DMS53 treated with DMSO at 0.1 percent for 48 hours (cell line): ENCODE data around the gene KMT2C.

Source experiments
- DNase-seq: peaks from one replicate; lab custom pipeline; 2025; ENCODE audit not compliant: unreplicated experiment; lab: John Stamatoyannopoulos, UW

KMT2C gene

DNA sequence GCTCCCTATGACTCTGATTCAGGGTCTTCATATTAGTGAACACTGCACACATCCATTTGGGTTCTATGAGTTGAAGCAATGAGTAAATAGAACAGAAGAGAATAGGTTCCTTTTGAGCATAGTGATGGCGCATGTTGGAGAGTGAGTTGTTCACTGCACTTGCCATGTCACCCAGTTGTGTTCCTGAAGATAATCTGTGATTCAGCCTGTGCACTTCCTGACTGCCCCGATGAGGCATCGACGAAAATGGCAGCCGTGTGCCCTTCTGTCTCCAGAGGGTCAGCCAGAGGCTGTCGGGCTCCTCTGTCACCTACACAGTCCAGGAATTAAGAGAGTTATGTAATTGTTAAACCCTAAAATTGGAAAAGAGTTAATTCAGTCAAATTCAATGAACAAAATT, 315.6 kb downstream of the KMT2C start:
- DNase-seq, result no peak

DNA sequence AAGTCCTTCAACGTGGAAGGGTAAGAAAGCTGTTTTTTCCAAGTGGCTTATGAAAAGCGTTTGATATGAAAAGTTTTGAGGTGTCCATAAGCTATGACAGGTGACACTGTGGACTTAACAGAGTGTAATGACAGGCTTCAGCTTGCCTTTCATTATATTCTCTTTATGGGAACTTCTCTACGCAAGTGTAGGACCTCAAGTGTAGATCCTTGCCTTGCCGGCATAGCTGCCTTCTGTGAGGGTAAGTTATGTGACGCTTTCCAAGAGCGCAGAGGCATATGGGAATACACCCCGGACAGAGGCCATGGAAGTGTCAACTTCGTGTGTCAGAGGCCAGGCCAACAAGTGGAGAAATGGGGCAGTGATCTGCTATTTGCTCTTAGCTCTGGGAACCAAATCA, 318.4 kb downstream of the KMT2C start:
- no peak for DNase-seq

DNA sequence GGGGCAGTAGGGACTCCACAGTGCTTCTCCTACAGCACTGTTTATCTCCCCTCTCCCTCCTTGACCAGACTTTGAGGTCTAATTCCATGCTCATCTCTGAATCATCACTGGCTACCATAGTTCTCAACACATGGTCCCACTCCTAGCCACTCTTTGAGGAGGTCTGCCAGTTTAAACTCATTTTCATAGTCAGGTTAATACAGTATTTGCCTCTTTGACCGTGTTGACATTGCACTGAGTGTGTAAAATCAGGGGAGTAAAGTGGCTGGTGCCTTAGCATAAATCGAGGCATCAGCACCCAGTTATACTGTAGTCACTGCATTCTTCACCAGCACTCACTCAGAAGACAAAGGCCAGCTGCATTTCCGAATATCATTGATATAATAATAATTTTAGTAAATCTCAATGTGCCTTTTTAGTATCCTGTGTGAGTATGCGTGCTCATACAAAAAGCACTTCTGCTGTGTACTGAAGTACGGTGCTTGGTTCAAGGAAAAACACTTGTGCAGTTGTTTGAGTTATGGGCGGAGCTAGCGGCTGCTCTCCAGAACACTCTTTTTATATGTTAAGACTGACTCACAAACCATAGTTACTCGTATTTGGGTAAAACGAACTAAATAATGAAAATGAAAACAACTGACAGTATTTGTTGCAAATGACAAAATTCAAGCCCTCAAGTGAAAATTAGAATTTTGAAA, 320.6 kb downstream of the KMT2C start:
- no peak for DNase-seq

DNA sequence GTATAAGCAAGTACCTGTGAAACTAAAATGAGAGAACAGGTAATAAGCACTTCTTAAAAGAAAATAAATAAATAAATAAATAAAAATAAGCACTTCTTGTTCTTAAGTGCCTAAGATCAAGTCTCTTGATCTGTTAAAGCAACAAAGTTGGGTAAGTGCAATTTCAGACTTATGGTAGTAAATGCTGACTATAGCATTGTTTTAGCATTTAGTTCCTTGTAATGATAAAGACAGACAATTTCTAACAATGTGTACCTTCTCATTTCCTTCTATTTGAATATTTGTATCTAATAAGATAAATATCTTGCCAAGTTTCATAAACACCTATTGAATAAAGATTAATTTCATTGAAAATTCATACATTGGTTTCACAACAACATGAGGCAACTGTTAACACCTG, 323.0 kb downstream of the KMT2C start:
- DNase-seq, result no peak

DNA sequence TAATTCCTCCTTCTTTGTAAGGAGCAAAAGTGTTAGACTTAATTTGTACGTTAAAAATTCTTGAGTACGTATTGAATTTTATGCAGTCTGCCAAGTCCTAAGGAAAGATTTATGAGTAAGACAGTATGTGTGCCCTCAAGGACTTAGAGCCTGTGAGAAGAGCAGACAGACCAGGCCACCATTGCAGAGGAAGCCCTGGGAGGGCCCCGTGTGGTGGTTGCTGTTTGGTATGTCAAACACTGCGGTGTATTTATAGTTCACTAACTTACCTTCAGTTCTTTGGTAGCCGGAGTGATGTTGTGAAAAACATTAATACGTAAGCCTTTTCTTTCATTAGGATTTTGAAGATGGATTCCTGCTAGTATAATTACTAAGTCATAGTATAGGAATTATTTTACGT, 327.4 kb downstream of the KMT2C start:
- DNase-seq, result no peak

DNA sequence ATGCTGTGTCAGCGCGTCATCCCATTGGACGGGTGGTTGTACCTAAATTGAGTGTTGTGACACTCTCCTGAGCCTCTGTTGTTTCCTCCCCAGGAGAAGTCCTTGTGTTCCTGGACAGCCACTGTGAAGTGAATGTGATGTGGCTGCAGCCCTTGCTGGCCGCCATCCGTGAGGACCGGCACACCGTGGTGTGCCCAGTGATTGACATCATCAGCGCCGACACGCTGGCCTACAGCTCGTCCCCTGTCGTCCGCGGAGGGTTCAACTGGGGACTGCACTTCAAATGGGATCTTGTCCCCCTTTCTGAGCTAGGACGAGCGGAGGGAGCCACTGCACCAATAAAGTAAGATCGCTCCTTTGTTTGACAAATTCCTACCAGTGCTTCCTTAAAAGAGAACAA, 327.9 kb downstream of the KMT2C start:
- no peak for DNase-seq

DNA sequence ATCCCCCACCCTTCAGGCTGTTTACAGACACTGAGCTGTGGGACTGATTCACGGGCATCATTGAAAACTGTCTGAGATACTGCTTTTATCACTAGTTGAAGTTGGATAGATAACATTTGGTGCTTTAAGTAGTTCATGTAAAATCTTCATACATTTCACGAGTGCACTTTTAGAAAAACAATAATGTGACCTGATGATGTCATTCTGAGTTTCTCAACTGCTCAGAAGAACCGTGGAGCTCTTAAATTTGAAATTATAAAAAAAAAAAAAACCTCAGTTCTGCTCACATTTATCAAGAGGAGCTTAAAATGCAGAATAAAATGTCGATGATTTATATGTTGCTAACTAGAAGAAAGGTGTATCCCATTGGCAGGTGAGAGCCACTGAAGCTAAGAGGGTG, 328.8 kb downstream of the KMT2C start:
- no peak for DNase-seq

DNA sequence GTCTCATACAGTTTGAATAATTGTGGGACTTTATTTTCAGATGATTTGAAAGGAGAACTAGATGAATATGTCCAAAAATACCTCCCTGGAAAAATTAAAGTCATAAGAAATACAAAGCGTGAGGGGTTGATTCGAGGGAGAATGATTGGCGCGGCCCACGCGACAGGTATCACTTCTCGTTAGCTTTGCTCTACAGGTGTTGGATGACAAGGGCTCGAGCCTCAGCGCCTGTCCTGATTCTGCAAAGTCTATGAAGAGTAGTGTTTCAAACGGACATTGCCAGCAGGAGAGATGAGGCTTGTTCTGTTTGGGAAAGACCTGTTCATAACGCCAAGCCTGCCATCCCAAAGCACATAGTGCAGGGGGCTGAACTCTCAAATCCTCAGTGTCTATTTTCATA, 330.6 kb downstream of the KMT2C start:
- DNase-seq, result no peak

DNA sequence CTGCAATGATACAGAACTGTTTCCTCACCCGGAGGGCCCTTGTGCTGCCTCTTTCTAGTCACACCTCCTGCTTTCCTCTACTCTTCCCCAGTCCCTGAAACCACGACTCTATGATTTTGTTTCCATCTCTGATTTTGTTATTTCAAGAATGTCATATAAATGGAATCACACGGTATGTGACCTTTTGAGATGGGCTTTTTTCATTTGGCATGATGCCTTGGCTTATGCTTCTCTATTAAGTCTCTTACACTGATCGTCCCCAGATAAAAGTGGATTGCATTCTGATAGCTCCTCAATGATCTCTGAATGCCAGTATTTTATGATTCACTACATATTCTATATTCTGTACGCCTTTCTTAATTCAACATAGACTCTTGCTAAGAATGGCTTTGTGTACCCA, 332.1 kb downstream of the KMT2C start:
- DNase-seq, result no peak

DNA sequence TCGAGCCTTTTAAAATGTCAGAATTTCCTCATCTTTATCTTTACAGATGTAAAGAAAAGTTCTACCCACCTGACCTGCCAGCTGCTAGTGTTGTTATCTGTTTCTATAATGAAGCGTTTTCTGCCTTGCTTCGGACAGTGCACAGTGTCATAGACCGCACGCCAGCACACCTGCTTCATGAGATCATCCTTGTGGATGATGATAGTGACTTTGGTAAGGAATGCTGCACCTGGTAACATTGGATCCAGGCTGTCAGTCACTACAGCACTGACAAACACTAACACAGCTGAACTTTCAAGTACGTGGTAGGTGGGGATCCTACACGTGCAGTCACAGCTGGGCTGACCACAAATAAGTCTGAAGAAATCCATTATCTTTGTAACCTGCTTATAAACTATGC, 332.7 kb downstream of the KMT2C start:
- DNase-seq, result no peak

DNA sequence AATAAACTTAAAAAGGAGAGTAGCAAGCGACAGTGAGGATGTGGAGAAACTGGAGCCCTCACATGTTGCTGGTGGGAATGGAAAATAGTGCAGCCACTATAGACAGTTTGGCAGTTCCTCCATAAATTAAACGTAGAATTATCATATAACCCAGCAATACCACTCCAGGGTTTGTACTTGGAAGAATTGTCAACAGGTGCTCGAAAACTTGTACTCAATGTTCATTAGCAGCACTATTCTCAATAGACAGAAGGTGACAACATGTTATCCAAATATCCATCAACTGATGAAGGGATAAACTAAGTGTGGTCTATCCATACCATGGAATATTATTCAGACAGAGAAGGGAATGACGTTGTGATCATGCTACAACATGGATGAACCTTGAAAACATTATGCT, 338.5 kb downstream of the KMT2C start:
- DNase-seq, result no peak

DNA sequence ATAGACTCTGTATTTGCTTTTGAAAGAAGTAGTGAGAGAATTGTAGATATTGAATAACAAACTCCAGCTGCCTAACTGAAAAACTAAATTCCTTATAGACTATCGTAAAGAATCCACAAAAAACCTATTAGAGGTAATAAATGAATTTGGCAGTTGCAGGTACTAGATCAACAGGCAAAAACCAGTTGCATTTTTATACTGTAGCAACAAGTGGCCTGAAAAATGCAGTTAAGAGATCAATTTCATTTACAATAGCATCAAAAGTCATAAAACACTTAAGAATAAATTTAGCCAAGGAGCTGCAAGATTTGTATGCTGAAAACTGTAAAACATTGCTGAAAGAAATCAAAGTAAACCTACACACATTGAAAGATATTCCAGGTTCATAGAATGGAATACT, 340.0 kb downstream of the KMT2C start:
- DNase-seq, result no peak

DNA sequence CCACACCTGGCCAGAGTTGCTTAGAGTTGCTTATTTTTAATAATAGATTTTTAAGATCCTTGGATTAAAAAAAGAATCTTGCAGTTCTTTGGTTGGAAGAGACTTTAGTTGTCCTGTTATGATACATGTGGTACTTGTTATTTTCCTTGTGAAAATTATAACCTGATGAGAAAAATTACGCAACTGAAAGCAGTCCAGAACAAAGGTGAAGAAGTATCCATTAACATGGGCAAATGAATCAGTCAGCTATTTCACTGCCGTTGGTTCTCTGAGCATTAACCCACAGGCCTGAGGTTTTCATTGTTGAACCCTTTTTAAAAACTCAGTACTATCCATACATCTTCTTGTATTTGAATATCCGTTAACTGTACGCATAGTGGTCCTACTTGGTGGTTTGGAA, 342.1 kb downstream of the KMT2C start:
- DNase-seq, result no peak

DNA sequence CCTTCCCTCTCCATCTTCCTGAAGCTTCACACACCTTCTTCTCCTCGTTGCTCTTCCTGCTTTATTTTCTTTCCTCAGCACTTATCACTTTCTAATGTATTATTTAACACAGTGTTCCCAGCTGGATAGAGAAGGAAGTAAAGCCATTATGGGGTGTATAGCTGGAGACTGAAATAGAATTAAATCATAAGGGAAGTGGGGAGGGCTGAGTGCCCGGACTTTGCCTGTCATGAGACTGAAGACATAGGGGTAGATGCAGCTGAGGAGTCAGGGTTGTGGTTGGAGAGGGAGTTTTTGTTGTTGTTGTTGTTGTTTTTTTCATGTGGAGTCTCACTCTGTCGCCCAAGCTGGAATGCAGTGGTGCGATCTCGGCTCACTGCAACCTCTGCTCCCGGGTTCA, 345.1 kb downstream of the KMT2C start:
- no peak for DNase-seq

DNA sequence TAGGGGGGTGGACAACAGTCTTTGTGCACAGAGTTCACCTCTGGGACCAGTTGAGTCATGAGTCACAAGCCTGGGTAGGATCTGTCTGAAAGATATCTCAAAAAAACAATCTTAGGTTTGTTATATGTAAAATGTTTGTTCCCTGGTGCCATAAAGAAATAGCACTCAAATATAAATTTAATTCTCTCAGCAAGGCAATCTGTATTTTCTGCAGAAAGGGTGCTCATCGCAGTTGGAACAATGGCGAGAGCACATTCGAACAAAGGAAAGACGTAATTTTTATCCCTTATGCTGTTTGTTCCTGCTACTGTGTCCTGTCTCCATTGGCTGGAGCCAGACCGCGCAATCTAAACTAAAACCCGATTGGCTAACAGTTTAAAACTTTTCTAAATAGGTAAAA, 346.6 kb downstream of the KMT2C start:
- DNase-seq, result no peak

DNA sequence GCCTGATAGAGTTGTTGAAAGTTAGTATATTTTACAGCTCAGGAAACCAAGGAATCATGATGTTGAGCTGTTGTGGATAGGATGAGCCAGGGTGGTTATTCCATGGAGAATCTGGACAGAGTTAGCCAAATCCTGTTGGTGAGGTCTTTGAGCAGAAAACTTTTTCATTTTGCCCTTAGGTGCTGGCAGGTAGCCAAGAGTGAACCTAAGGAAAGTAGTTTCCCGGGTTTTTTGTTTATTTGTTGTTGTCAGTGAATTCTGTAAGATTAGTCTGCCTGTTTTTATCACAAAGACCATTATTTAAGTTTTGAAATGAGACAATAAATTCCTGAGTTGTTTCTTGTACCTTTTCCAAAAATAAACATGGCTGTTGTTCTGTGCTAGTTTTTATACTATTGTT, 349.3 kb downstream of the KMT2C start:
- DNase-seq, result no peak

DNA sequence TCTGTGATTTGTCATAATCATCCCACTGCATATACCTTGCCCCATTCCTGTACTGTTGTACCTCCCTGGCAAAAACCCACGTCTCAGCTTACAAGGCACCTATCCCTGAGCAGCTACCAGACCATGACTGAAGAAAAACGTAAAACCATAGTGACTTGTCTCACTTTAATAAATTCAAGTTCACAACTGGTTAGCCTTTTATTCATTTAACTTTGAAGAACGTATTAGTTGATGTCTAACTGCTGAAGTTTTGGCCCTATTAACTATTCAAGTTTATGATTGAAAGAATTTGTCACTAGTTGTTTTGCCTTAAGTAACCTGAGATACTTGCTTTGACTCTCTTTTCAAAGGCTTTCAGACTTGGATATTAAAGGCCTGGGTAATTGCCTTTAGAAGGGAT, 350.7 kb downstream of the KMT2C start:
- no peak for DNase-seq
